ENCODE data around the gene MAOB. TPM values are rescaled to one million over a fixed set of nuclear protein-coding genes. Genes with fewer than 3 reads are reported as not detected.

MAOB gene
- total RNA-seq, 4 donors from 2014 or later = 35.5 to 143 (median 67.9) TPM

DNA sequence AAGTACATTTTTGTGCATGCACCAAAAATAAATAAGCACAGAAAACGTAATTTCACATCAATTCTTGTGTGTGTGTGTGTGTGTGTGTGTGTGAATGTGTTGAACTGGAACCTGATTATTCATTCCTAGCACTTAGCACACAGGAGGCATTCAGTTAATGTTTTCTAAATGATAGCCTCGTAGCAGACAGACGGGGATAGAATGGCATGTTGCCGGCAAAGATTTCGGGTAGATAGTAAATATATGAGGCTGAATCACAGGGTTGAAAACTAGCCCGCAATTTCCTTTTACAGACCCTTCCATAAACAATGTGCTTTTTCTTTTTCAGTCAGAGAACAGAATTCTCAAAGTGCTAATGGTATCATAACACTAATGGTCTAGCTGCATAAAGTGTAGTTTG, 13.5 kb downstream of the MAOB start:
- TF ChIP-seq, protein P1, sequence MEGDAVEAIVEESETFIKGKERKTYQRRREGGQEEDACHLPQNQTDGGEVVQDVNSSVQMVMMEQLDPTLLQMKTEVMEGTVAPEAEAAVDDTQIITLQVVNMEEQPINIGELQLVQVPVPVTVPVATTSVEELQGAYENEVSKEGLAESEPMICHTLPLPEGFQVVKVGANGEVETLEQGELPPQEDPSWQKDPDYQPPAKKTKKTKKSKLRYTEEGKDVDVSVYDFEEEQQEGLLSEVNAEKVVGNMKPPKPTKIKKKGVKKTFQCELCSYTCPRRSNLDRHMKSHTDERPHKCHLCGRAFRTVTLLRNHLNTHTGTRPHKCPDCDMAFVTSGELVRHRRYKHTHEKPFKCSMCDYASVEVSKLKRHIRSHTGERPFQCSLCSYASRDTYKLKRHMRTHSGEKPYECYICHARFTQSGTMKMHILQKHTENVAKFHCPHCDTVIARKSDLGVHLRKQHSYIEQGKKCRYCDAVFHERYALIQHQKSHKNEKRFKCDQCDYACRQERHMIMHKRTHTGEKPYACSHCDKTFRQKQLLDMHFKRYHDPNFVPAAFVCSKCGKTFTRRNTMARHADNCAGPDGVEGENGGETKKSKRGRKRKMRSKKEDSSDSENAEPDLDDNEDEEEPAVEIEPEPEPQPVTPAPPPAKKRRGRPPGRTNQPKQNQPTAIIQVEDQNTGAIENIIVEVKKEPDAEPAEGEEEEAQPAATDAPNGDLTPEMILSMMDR (IDR thresholded peaks at IDR 0.05; ENCODE audit: low read depth) = no peak

DNA sequence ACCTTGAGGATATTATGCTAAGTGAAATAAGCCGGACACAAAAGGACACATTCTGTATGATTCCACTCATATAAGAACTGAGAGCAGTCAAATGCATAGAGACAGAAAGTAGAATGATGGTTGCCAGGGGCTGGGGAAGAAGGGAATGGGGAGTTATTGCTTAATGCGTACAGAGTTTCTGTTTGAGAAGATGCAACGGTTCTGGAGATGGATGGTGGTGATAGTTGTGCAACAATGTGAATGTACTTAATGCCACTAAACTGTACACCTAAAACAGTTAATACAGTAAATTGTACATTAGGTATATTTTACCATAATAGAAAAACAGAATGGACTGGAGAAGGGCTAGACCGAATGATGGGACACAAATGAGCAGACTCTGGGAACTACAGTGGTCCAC, 15.8 kb downstream of the MAOB start:
- TF ChIP-seq, protein P1 (IDR thresholded peaks at IDR 0.05; ENCODE audit: low read depth) = no peak

DNA sequence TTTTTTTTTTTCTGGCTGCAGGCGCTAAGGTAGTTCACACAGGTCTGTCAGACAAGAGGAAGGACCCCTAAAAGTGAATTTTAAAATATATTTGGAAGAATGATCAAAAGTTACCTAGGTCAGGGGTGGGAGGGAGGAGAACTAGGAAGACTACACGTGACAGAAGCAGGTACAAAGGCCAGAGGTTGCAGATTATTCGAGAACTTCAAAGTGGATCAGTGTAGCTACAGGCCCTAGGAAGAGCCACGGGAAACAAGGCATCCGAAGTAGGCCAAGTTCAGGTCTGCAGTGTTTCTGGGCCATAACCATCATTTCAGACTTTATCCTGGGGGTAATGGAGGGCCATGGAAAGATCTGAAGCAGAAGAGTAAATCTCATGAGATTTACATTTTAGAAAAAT, 16.5 kb downstream of the MAOB start:
- TF ChIP-seq, protein P1 (IDR thresholded peaks at IDR 0.05; ENCODE audit: low read depth) = no peak

DNA sequence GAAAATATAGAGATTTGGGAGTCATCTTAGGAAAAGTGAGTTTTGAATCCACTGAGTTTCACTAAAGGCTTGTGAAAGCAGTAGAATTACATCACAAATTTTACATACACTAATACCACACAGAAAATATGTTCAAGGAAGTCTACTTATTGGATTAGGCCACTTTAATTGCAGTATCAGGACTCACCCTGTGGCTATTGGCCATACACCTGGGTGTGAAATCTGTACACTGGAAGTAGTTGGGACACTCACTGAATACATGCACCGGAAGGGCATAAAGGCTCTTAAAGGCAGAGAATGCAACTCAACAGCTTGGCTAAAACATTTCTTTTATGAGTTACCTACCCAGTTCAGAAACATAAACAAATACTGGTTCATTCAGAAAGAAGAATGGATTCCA, 19.8 kb downstream of the MAOB start:
- TF ChIP-seq, protein P1 (IDR thresholded peaks at IDR 0.05; ENCODE audit: low read depth) = no peak

DNA sequence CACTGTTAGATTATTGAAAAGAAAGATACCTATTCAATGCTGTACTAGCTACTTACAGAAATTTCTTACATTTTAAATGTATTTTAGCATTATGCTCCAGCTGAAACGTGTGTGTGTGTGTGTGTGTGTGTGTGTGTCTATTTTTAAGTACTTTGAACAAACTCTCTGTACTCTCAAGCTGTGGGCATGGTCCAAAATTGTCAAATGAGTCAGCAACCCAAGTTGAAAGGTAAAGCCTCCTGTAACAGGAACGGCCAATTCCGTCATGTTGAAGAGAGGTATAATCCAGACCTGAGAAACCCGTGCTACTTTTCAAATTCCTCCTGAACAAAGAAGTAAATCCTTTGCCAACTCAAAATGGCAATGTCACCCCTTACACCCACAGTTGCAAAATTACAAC, 20.5 kb downstream of the MAOB start:
- TF ChIP-seq, protein P1 (IDR thresholded peaks at IDR 0.05; ENCODE audit: low read depth) = no peak

DNA sequence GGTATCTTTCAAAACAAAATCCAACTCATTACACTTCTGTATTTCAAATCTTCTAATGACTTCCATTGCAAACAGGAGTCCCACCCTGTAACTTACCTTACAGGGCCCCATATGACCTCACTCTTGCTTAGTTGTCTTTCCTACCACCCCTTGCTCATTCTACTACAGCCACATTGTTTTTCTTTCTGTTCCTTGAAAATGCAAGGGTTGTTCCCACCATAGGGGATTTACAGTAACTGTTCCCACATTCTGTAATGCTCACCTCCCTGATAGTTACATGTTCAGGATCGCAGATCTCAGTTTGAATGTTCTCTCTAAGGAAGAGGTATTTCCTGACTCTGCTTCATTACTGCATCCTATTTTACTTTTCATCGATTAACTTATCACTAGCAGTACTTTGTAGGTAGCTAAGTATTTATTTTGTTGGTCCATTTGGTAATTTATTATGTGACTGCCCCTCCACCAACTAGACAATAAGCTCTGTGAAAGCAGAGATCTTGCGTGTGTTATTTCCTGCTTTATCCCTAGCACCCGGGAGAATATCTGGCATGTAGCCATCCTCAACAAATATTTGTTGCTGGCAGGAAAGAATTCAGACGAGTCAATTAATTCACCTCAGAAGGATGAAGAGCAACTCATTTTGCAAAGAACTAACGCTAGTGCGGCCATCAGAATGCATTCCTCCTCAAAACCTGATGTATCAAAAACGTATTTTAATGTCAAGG, 21.4 kb downstream of the MAOB start:
- TF ChIP-seq, protein P1 (IDR thresholded peaks at IDR 0.05; ENCODE audit: low read depth) = no peak

DNA sequence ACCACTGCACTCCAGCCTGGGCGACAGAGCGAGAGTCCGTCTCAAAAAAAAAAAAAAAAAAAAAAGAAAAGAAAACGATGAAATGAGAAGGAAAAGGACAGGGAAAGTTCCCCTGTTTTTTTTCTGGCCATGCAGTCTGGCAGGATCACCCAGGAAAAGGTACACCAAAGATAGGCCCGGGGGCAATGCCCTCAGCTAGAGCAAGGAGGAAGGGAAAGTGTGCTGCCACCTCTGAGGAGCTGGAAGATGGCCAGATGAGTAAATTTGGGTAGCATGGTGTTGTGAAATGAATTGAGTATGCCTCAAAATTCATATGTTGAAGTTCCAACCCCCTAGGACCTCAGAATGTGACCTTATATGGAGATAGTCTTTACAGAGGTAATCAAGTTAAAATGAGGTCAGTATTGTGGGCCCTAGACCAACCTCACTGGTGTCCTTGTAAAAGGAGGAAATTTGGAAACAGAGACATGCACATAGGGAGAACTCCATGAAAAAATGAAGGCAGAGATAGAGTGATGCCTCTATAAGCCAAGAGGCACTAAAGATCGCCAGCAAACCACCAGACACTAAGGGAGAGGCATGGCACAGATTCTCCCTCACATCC, 28.9 kb downstream of the MAOB start:
- TF ChIP-seq, protein P1 (IDR thresholded peaks at IDR 0.05; ENCODE audit: low read depth) = no peak
